Forelimb muscle (tissue), 1 donor: ENCODE results near the gene PMEPA1. TPM values are rescaled to one million over a fixed set of nuclear protein-coding genes. Genes with fewer than 3 reads are reported as not detected.

Experiments used
- DNase-seq: peaks from one replicate; pipeline ENCODE4 v3.0.0-alpha.2; 2013; ENCODE audit warnings: low read depth
- polyA plus RNA-seq: library from polyadenylated mRNA; unstranded; fragments of 120-200 nt; gene quantifications from one replicate; pipeline ENCODE4 v1.2.1, GENCODE V29; 2013; ENCODE audit not compliant: insufficient read length

The PMEPA1 gene
- polyA plus RNA-seq, 1 donor = 25.8 TPM

- DNase-seq = no peak
Observed at GRCh38 chr20:57610261-57610952, 99.4 kb downstream of the PMEPA1 start.

- no peak for DNase-seq
Observed at GRCh38 chr20:57609842-57610167, 100.0 kb downstream of the PMEPA1 start.

GRCh38 chr20:57609086-57609841 is 100.6 kb downstream of the PMEPA1 start:
- no peak for DNase-seq

GRCh38 chr20:57608516-57608915 is 101.3 kb downstream of the PMEPA1 start:
- no peak for DNase-seq

GRCh38 chr20:57605878-57606277 is 103.9 kb downstream of the PMEPA1 start:
- DNase-seq = no peak

- DNase-seq = no peak
Observed at GRCh38 chr20:57605045-57605444, 104.8 kb downstream of the PMEPA1 start.

GRCh38 chr20:57603120-57603519 is 106.7 kb downstream of the PMEPA1 start:
- DNase-seq = no peak

- no peak for DNase-seq
Observed at GRCh38 chr20:57601737-57602136, 108.1 kb downstream of the PMEPA1 start.

GRCh38 chr20:57601211-57601570 is 108.6 kb downstream of the PMEPA1 start:
- DNase-seq = no peak

- no peak for DNase-seq
Observed at GRCh38 chr20:57600320-57601210, 109.2 kb downstream of the PMEPA1 start.

GRCh38 chr20:57598491-57598890 is 111.3 kb downstream of the PMEPA1 start:
- DNase-seq = no peak

Other genes starting within 250 kb of the PMEPA1 start
- gene CTCFL, start 184.9 kb downstream of the PMEPA1 start, polyA plus RNA-seq = 0.22 TPM
- gene PCK1, start 148.9 kb downstream of the PMEPA1 start, polyA plus RNA-seq = 0.24 TPM
- gene ZBP1, start 89.6 kb downstream of the PMEPA1 start, polyA plus RNA-seq = 0.33 TPM